Hepatocyte (in vitro differentiated cells): Measurements from ENCODE around the gene BEAN1.

Source experiments
- CTCF ChIP-seq: fragments of 200-600 bp; sonication (generic); IDR thresholded peaks from 2 replicates; pipeline ENCODE4 v1.5.1; 2016; ENCODE audit warnings: antibody characterized with exemption, mild to moderate bottlenecking; ENCODE audit not compliant: poor library complexity
- EZH2 ChIP-seq: fragments of 200-600 bp; sonication (generic); IDR thresholded peaks from 2 replicates; pipeline ENCODE4 v1.6.1; 2016; ENCODE audit warnings: antibody characterized with exemption, mild to moderate bottlenecking, borderline replicate concordance

- TF ChIP-seq CTCF, result no peak
- TF ChIP-seq EZH2, result no peak
Measured at GRCh38 chr16:66479661-66480264, 52.7 kb downstream of the BEAN1 start.
